Endothelial cell of hepatic sinusoid (primary cell): ENCODE data around the gene DLL4.

ENCODE experiments used
- in situ Hi-C: cut with HindIII; loops from 2 replicates; pipeline ENCODE4 v1.10.0; 2017; ENCODE audit warnings: low sequenced_read_pairs

DLL4 gene

GRCh38 chr15:40906091-40906990 is 22.8 kb upstream of the DLL4 start:
- in situ Hi-C loops, result loop anchor here (5.0 kb wide), 3 partner anchors 56 to 271 kb away; no protein-coding TSS in a partner anchor

- in situ Hi-C loops, result loop anchor here (5.0 kb wide), 3 partner anchors 55 to 270 kb away; no protein-coding TSS in a partner anchor
Measured at GRCh38 chr15:40906991-40907802, 21.9 kb upstream of the DLL4 start.

- in situ Hi-C loops, result loop anchor here (5.0 kb wide), 3 partner anchors 54 to 269 kb away; no protein-coding TSS in a partner anchor
Measured at GRCh38 chr15:40908095-40908494, 21.0 kb upstream of the DLL4 start.

DNA sequence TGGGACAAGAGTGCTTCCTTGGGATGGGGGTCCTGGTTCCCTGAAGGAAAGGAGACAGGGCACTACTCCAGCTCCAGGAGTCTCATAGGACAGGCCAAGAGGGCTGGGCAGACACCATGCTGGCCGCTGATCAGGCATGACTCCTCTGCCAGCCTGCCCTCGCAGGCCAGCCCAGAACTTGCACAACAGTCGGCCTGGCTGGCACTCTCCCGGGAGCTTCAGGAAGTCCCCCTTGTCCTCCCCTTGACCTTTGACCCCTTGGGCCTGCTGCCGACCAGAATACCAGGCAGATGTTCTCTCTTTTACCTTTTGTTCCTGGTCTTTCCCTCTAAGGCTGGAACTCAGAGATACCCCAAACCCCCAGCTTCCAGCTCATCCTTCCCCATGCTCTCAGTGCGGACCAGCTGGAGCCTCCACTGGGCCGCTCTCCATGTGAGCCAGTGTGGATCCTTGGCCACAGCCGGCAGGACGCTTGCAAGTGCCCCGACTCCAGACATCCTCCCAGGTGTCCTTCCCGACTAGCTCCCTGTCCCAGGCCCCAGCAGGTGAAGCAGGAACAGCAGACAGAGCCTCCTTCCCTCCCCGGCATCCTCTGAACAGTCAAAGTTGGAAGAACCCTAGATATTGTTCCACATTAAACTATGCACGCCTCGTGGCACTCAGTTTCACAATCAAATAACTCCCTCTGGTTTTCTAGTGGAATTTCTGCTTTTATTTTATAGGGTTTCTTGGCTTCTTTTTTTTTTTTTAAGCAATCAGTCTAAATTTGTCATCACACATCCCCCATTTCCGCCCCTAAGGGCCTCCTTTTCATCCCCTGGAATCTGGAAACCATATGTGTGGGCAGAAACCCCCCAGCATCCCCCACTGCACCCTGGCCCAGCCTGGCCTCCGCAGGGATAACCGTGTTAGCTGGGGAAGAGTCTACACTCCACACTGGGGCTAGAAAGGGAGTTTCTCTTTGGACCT is 19.2 kb upstream of the DLL4 start:
- in situ Hi-C loops, result loop anchor here (5.0 kb wide), 3 partner anchors 52 to 267 kb away; no protein-coding TSS in a partner anchor

DNA sequence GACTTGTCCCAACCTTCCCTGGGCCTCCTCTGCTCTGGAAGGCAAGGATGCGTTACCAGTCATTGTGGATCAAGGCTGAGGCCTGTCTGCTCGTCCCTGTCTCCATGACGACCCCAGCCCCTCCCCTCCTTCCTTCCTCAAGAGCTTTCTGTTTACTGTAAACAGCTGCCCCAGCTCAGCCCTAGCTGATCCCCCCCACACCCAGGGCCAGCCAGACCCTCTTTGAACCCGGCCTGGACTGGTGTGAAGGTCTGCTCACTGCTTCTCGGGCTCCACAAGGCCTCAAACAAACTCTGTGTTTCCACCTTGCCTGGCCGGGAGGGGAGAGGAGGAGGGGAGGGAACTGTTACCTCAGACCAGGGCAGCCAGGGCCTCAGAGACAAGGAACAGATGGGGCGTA is 18.0 kb upstream of the DLL4 start:
- in situ Hi-C loops, result no loop called here

- in situ Hi-C loops, result no loop called here
Measured at GRCh38 chr15:40911693-40912092, 17.4 kb upstream of the DLL4 start.

DNA sequence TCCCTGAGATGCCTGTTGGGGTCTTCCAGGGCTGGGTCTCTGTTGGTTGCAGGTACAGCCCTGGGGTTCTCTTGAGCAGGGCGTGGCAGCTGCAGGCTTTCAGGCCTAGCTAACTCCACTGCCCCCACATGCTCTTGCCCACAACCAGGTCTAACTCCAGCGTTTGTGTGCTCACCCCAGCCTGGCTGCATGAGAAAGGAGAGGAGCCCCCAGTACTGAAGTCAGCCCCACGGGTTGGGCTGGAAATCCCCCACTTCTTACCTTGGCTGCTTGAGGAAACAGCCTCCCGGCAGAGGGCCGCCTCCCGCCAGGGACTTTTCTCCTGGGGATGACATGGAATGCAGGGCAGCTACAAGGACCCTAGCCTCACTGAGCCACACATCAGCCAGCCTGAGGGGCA is 16.7 kb upstream of the DLL4 start:
- in situ Hi-C loops, result no loop called here

DNA sequence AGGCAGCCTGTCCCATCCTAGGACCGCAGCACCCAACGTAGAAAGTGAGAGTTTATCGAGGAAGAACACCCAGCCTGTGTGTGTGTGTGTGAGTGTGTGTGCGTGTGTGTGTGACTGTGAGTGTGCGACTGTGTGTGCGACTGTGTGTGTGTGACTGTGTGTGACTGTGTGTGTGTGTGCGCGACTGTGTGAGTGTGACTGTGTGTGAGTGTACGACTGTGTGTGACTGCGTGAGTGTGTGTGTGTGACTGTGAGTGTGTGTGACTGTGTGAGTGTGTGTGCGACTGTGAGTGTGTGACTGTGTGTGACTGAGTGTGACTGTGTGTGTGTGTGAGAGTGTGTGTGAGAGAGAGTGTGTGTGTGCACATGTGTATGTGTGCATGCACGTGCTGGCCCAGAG is 15.1 kb upstream of the DLL4 start:
- in situ Hi-C loops, result no loop called here

DNA sequence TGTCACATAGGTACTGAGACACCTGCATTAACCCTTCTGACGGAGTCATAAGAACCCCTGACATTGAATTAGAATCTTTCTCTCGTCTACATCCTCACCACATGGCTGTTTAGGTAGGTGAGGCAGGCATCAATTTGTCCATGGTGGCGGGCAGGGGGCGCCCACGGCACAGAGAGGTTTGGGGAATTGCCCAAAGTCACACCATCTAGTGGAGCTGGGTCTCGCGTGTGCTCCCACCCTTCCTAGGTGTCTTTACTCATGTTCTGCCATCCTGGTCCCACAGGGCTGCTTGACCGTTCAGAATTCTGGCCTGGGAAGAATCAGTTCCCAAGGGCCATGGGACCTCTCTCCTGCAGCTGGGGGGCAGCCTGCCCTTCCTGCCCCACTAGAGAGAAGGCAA is 14.7 kb upstream of the DLL4 start:
- in situ Hi-C loops, result no loop called here

- in situ Hi-C loops, result no loop called here
Measured at GRCh38 chr15:40915116-40915661, 14.0 kb upstream of the DLL4 start.

- in situ Hi-C loops, result no loop called here
Measured at GRCh38 chr15:40915679-40916078, 13.5 kb upstream of the DLL4 start.

DNA sequence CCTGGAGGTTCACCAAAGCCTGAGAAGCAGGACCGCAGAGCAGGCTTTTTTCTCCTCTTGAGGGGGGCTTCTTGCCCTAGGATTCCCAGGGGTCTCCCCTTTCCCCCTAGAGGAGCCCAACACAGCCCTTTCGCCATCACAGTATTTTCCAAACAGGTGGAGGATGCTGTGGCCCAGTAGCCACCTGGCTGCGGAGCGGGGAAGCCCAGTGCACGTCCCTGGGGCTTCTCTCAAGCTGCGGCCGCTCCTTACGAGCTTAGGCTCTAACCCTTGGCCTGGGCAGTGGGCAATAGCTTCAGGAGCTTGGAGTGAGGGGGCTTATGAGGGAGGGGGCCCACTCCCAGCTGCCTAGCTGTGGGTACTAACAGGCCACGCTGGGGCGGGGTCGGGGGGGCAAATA is 11.6 kb upstream of the DLL4 start:
- in situ Hi-C loops, result no loop called here

- in situ Hi-C loops, result no loop called here
Measured at GRCh38 chr15:40918146-40918798, 10.9 kb upstream of the DLL4 start.

DNA sequence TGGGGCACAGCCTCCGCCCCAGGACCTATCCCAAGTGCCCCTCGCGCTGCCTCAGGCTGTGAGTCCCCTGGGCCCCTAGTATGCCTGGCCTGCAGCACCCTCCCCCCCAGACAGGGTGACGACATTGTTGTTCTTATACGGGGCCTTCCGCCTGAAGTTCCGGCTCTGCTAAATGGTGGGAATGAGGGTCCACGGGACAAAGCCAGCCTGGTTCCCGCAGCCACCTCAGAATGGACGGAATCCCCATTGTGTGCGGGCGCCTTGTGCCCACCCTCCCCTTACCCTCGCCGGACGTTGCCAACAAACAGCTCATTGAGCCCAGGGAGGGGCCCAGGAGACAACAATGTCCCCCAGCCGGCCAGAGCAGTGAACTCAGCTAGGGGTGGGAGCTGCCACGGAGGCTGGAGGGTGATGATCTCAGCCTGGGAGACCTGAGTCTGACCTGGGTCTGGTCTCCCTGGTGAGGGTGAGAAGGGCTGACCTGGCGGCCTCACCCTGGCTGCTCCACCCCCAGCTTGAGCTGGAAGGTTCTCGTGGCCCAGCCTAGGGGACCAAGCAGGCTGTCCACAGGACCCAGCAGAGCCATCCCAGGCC is 10.2 kb upstream of the DLL4 start:
- in situ Hi-C loops, result no loop called here

GRCh38 chr15:40921949-40922607 is 7.1 kb upstream of the DLL4 start:
- in situ Hi-C loops, result no loop called here

- in situ Hi-C loops, result no loop called here
Measured at GRCh38 chr15:40922608-40923005, 6.5 kb upstream of the DLL4 start.

DNA sequence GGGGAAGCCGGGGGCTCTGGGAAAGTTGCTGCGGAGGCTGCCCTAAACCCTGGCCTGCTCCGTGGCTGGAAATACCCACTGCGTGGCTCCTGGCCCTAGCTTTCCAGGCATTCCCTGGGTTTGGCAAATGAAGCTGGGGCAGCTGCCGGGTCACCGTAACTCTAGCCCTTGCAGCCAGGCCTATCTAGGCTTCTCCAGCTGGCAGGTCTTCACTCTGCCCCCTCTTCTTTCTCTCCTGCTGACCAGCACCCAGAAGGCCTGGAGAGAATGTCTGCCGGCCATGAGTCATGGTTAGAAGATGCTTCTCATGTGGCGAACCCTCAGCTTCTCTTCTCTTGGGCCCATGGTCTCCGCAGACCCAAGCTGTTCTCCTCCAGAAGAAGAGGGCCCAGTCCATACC is 5.6 kb upstream of the DLL4 start:
- in situ Hi-C loops, result no loop called here

DNA sequence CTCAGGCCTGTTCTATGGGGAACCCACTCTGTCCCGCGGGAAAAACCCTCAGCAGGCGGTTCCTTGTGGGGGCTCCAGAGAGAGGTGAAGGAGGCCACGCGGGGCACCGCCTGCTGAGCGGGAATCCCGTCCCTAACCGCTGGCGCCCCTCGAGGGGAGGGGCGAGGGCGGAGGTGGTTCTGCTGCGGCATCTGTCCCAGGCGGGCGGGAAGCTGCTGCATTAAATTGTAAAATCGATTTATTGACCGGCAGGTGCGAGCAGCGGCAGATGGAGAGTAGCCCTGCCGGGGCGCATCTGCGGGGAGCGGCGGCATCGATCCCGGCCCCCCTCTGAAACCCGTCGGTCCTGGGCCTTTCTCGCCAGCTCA is 3.7 kb upstream of the DLL4 start:
- in situ Hi-C loops, result no loop called here
